ENCODE data around the gene PYCARD. TPM values are rescaled to one million over a fixed set of nuclear protein-coding genes. Genes with fewer than 3 reads are reported as not detected.
"Not testable (repeated sequence)": the region's sequence is repeated elsewhere in the genome, so short reads cannot be mapped to it uniquely, and the experiment has no call there.

The PYCARD gene
- total RNA-seq, 1 experiment from 2014 or later = 99.4 TPM

GRCh38 chr16:31200821-31201568, 1.6 kb downstream of the PYCARD start:
- H3K27me3 ChIP-seq (ENCODE audit: control insufficient read depth, insufficient read depth, low read length) = no peaks in the 10 kb centered on the region
- peaks cover 22% of the 10 kb centered on the region for H3K4me1 ChIP-seq (ENCODE audit: control insufficient read depth, insufficient read depth, low read length)
- intact Hi-C loops (cut with micrococcal nuclease; ENCODE audit: unreplicated experiment) (loop anchor here (2.0 to 10.0 kb wide), 4 partner anchors 64 to 242 kb away; partner anchors contain the start of gene ZNF843), in situ Hi-C loops (cut with HindIII; ENCODE audit: low pct_unique_long_range_greater_than_20kb, low sequenced_read_pairs) (no loop called here)
- POLR2A ChIA-PET = interaction anchor here (0.5 to 0.6 kb wide), 4 partner anchors 24 to 185 kb away, joined by 5 to 17 read pairs (median 8); no protein-coding TSS in a partner anchor
- ATAC-seq = peak; percentile 24
- peaks cover under 1% of the 10 kb centered on the region; the same call in 1 of the 2 replicates for H3K36me3 ChIP-seq (ENCODE audit: control insufficient read depth, insufficient read depth, low read length)
- no TSS peak for BruUV-seq (replicated peaks)
- DNase-seq (ENCODE audit: low read depth, low spot score) = no peak
- CTCF ChIA-PET = interaction anchor here (0.5 to 1.8 kb wide), 3 partner anchors 15 to 181 kb away, joined by 3 to 6 read pairs (median 3); no protein-coding TSS in a partner anchor
- TF ChIP-seq SIN3A (IDR thresholded peaks at IDR 0.05; ENCODE audit: borderline replicate concordance, insufficient read depth, low read depth, low read length) = no peak
- no peak for TF ChIP-seq POLR2AphosphoS5 (IDR thresholded peaks at IDR 0.05; ENCODE audit: low read depth, low read length)
- TF ChIP-seq REST (IDR thresholded peaks at IDR 0.05; ENCODE audit: insufficient read depth in 1 of 2, low read depth in 2 of 2, low read length in 1 of 2) = no peak
- no peak for TF ChIP-seq CTCF (IDR thresholded peaks at IDR 0.05)
- no peak for TF ChIP-seq TCF7L2 (IDR thresholded peaks at IDR 0.05; ENCODE audit: low read depth, low read length)
- H3K9me3 ChIP-seq (ENCODE audit: control insufficient read depth, insufficient read depth, low read depth, low read length) = no peaks in the 10 kb centered on the region
- H3K4me3 ChIP-seq (ENCODE audit: low read depth in 2 of 2, low read length in 2 of 2) = peak overlapping the region; percentile 51 to 69
- H3K27ac ChIP-seq (ENCODE audit: low read length) = peak overlapping the region; percentile 71

- intact Hi-C loops (cut with micrococcal nuclease; ENCODE audit: unreplicated experiment) = loop anchor here (2.0 to 10.0 kb wide), 4 partner anchors 65 to 243 kb away; partner anchors contain the start of gene ZNF843
- in situ Hi-C loops (cut with HindIII; ENCODE audit: low pct_unique_long_range_greater_than_20kb, low sequenced_read_pairs); H3K9me3 ChIP-seq (ENCODE audit: control insufficient read depth, insufficient read depth, low read depth, low read length); H3K4me3 ChIP-seq (ENCODE audit: low read depth in 2 of 2, low read length in 2 of 2); H3K27ac ChIP-seq (ENCODE audit: low read length); BruUV-seq (replicated peaks); ATAC-seq; H3K36me3 ChIP-seq (ENCODE audit: control insufficient read depth, insufficient read depth, low read length); H3K27me3 ChIP-seq (ENCODE audit: control insufficient read depth, insufficient read depth, low read length); DNase-seq (ENCODE audit: low read depth, low spot score): not testable (repeated sequence)
- POLR2A ChIA-PET = interaction anchor here (0.5 to 0.6 kb wide), 3 partner anchors 16 to 186 kb away, joined by 3 to 15 read pairs (median 11); no protein-coding TSS in a partner anchor
- H3K4me1 ChIP-seq (ENCODE audit: control insufficient read depth, insufficient read depth, low read length) = peaks cover 22% of the 10 kb centered on the region
- CTCF ChIA-PET = interaction anchor here (0.6 to 1.8 kb wide), 2 partner anchors 134 to 235 kb away, joined by 4 to 6 read pairs; no protein-coding TSS in a partner anchor
Measured at GRCh38 chr16:31200111-31200510, 2.4 kb downstream of the PYCARD start.

All from Panc1 (cell line).